Measurements from ENCODE around the gene NEO1.

Gene NEO1

GRCh38 chr15:73024168-73024567 is 28.1 kb upstream of the NEO1 start:
- in situ Hi-C loops (cut with HindIII; ENCODE audit: low pct_ligation_motif_present, low pct_unique_long_range_greater_than_20kb, low sequenced_read_pairs), result no loop called here

GRCh38 chr15:73026511-73027054 is 25.7 kb upstream of the NEO1 start:
- in situ Hi-C loops (cut with HindIII; ENCODE audit: low pct_ligation_motif_present, low pct_unique_long_range_greater_than_20kb, low sequenced_read_pairs), result no loop called here

More at GRCh38 chr15:73024168-73024567, 28.1 kb upstream of the NEO1 start:
- DNase-seq, result no peak

GRCh38 chr15:73028031-73028430 is 24.2 kb upstream of the NEO1 start:
- in situ Hi-C loops (cut with HindIII; ENCODE audit: low pct_ligation_motif_present, low pct_unique_long_range_greater_than_20kb, low sequenced_read_pairs), result no loop called here
- DNase-seq, result no peak

More at GRCh38 chr15:73026511-73027054, 25.7 kb upstream of the NEO1 start:
- no peak for DNase-seq

GRCh38 chr15:73028831-73029451 is 23.3 kb upstream of the NEO1 start:
- in situ Hi-C loops (cut with HindIII; ENCODE audit: low pct_ligation_motif_present, low pct_unique_long_range_greater_than_20kb, low sequenced_read_pairs), result no loop called here
- DNase-seq, result no peak

- in situ Hi-C loops (cut with HindIII; ENCODE audit: low pct_ligation_motif_present, low pct_unique_long_range_greater_than_20kb, low sequenced_read_pairs), result no loop called here
Observed at GRCh38 chr15:73030122-73030679, 22.1 kb upstream of the NEO1 start.

GRCh38 chr15:73031648-73032047 is 20.6 kb upstream of the NEO1 start:
- in situ Hi-C loops (cut with HindIII; ENCODE audit: low pct_ligation_motif_present, low pct_unique_long_range_greater_than_20kb, low sequenced_read_pairs), result no loop called here
- DNase-seq, result no peak

More at GRCh38 chr15:73030122-73030679, 22.1 kb upstream of the NEO1 start:
- DNase-seq, result no peak

- DNase-seq, result no peak
- in situ Hi-C loops (cut with HindIII; ENCODE audit: low pct_ligation_motif_present, low pct_unique_long_range_greater_than_20kb, low sequenced_read_pairs), result no loop called here
Observed at GRCh38 chr15:73033611-73034010, 18.7 kb upstream of the NEO1 start.

- in situ Hi-C loops (cut with HindIII; ENCODE audit: low pct_ligation_motif_present, low pct_unique_long_range_greater_than_20kb, low sequenced_read_pairs), result no loop called here
- DNase-seq, result no peak
Observed at GRCh38 chr15:73034221-73034620, 18.0 kb upstream of the NEO1 start.

- DNase-seq, result no peak
- in situ Hi-C loops (cut with HindIII; ENCODE audit: low pct_ligation_motif_present, low pct_unique_long_range_greater_than_20kb, low sequenced_read_pairs), result no loop called here
Observed at GRCh38 chr15:73035221-73035620, 17.0 kb upstream of the NEO1 start.

GRCh38 chr15:73038220-73038619 is 14.0 kb upstream of the NEO1 start:
- in situ Hi-C loops (cut with HindIII; ENCODE audit: low pct_ligation_motif_present, low pct_unique_long_range_greater_than_20kb, low sequenced_read_pairs), result no loop called here
- no peak for DNase-seq

GRCh38 chr15:73046073-73046472 is 6.2 kb upstream of the NEO1 start:
- in situ Hi-C loops (cut with HindIII; ENCODE audit: low pct_ligation_motif_present, low pct_unique_long_range_greater_than_20kb, low sequenced_read_pairs), result no loop called here
- DNase-seq, result no peak

GRCh38 chr15:73047882-73048281 is 4.4 kb upstream of the NEO1 start:
- in situ Hi-C loops (cut with HindIII; ENCODE audit: low pct_ligation_motif_present, low pct_unique_long_range_greater_than_20kb, low sequenced_read_pairs), result no loop called here
- DNase-seq, result no peak

GRCh38 chr15:73048624-73049295 is 3.5 kb upstream of the NEO1 start:
- in situ Hi-C loops (cut with HindIII; ENCODE audit: low pct_ligation_motif_present, low pct_unique_long_range_greater_than_20kb, low sequenced_read_pairs), result no loop called here
- no peak for DNase-seq

- in situ Hi-C loops (cut with HindIII; ENCODE audit: low pct_ligation_motif_present, low pct_unique_long_range_greater_than_20kb, low sequenced_read_pairs), result no loop called here
- DNase-seq, result no peak
Observed at GRCh38 chr15:73049564-73050215, 2.6 kb upstream of the NEO1 start.

- DNase-seq, result no peak
- in situ Hi-C loops (cut with HindIII; ENCODE audit: low pct_ligation_motif_present, low pct_unique_long_range_greater_than_20kb, low sequenced_read_pairs), result no loop called here
Observed at GRCh38 chr15:73050561-73051295, 1.5 kb upstream of the NEO1 start.

GRCh38 chr15:73051391-73051806 is 864 bp upstream of the NEO1 start:
- in situ Hi-C loops (cut with HindIII; ENCODE audit: low pct_ligation_motif_present, low pct_unique_long_range_greater_than_20kb, low sequenced_read_pairs), result no loop called here
- no peak for DNase-seq

- in situ Hi-C loops (cut with HindIII; ENCODE audit: low pct_ligation_motif_present, low pct_unique_long_range_greater_than_20kb, low sequenced_read_pairs), result no loop called here
- peak; percentile 73 for DNase-seq
Observed at GRCh38 chr15:73052653-73053397, 562 bp downstream of the NEO1 start.

GRCh38 chr15:73053398-73053723 is 1.1 kb downstream of the NEO1 start:
- in situ Hi-C loops (cut with HindIII; ENCODE audit: low pct_ligation_motif_present, low pct_unique_long_range_greater_than_20kb, low sequenced_read_pairs), result no loop called here
- no peak for DNase-seq

Data from ACHN (cell line).